LNCaP clone FGC (cell line): ENCODE data around the gene FBLIM1.

Experiments
- DNase-seq: peaks from one replicate; pipeline ENCODE4 v3.0.0-alpha.2; 2011; ENCODE audit warnings: low read depth
- H3K4me3 ChIP-seq: 2 replicates; pipeline ENCODE4 v1.5.1; 2011; ENCODE audit warnings: mild to moderate bottlenecking, low read depth, low read length, control low read depth
- CTCF ChIP-seq: IDR thresholded peaks from 2 replicates; pipeline ENCODE4 v1.5.1; 2012; ENCODE audit warnings: mild to moderate bottlenecking; ENCODE audit not compliant: control insufficient read depth, insufficient read depth; ENCODE audit errors: extremely low read depth

FBLIM1 gene

GRCh38 chr1:15833069-15833679 lies 74.6 kb downstream of the FBLIM1 start:
- no peak for DNase-seq
- H3K4me3 ChIP-seq: peak overlapping the region; percentile 63

GRCh38 chr1:15833842-15834405 lies 75.3 kb downstream of the FBLIM1 start:
- peak overlapping the region; percentile 63 for H3K4me3 ChIP-seq
- TF ChIP-seq CTCF: no peak
- no peak for DNase-seq

More at GRCh38 chr1:15833069-15833679, 74.6 kb downstream of the FBLIM1 start:
- no peak for TF ChIP-seq CTCF

- peak; percentile 88 for DNase-seq
- H3K4me3 ChIP-seq: peak overlapping the region; percentile 63
- no peak for TF ChIP-seq CTCF
Observed at GRCh38 chr1:15834406-15835204, 76.0 kb downstream of the FBLIM1 start.

- peak overlapping the region; percentile 63 for H3K4me3 ChIP-seq
- no peak for TF ChIP-seq CTCF
- no peak for DNase-seq
Observed at GRCh38 chr1:15835205-15835740, 76.7 kb downstream of the FBLIM1 start.

- H3K4me3 ChIP-seq: peak overlapping the region; percentile 63
- TF ChIP-seq CTCF: no peak
- DNase-seq: peak; percentile 86
Observed at GRCh38 chr1:15835741-15836510, 77.3 kb downstream of the FBLIM1 start.
